Tibial nerve (tissue), 3 donors: ENCODE data around the gene TTC3.

Experiments
- POLR2A ChIP-seq, 2 donors: fragments of 450-650 bp; IDR thresholded peaks; one replicate each; pipeline ENCODE4 v1.6.1; 2017; ENCODE audit warnings: antibody characterized with exemption in 2 of 2, mild to moderate bottlenecking in 2 of 2, moderate library complexity in 2 of 2
- TF ChIP-seq, protein P1 (sequence below), 5 experiments: fragments of 200-600 bp in 3 of 5; fragments of 450-650 bp in 2 of 5; sonication (generic) in 3 of 5; IDR thresholded peaks; one replicate each; pipeline ENCODE4 v1.5.1; 2016 to 2019; ENCODE audit warnings: antibody characterized with exemption in 5 of 5, mild to moderate bottlenecking in 3 of 5, moderate library complexity in 2 of 5

GRCh38 chr21:37192019-37192418, 119.0 kb downstream of the TTC3 start:
- TF ChIP-seq, protein P1, sequence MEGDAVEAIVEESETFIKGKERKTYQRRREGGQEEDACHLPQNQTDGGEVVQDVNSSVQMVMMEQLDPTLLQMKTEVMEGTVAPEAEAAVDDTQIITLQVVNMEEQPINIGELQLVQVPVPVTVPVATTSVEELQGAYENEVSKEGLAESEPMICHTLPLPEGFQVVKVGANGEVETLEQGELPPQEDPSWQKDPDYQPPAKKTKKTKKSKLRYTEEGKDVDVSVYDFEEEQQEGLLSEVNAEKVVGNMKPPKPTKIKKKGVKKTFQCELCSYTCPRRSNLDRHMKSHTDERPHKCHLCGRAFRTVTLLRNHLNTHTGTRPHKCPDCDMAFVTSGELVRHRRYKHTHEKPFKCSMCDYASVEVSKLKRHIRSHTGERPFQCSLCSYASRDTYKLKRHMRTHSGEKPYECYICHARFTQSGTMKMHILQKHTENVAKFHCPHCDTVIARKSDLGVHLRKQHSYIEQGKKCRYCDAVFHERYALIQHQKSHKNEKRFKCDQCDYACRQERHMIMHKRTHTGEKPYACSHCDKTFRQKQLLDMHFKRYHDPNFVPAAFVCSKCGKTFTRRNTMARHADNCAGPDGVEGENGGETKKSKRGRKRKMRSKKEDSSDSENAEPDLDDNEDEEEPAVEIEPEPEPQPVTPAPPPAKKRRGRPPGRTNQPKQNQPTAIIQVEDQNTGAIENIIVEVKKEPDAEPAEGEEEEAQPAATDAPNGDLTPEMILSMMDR (IDR thresholded peaks at IDR 0.05) = no peak
- no peak for TF ChIP-seq POLR2A (IDR thresholded peaks at IDR 0.05)
